SK-N-SH treated with all-trans-retinoic acid at 6 μM for 48 hours (cell line): ENCODE measurements around the gene SLC13A4.

Experiments used
- ATAC-seq: fragments of 200-7000 bp; cut with Tn5 transposase; 3 replicates; pipeline ENCODE4 v1.9.1; 2020; ENCODE audit warnings: mild to moderate bottlenecking, moderate library complexity
- BACH2 ChIP-seq: fragments of 250-450 bp; sonication (Bioruptor Pico); IDR thresholded peaks from 2 replicates; pipeline ENCODE4 v1.9.0; 2021; ENCODE audit warnings: mild to moderate bottlenecking, borderline replicate concordance
- CREB5 ChIP-seq: fragments of 250-450 bp; sonication (Bioruptor Pico); IDR thresholded peaks from 2 replicates; pipeline ENCODE4 v1.5.1; 2020; ENCODE audit warnings: low read depth, mild to moderate bottlenecking, moderate library complexity
- CSDC2 ChIP-seq: fragments of 250-450 bp; sonication (Bioruptor Pico); IDR thresholded peaks from 2 replicates; pipeline ENCODE4 v1.5.0; 2020; ENCODE audit warnings: mild to moderate bottlenecking, moderate library complexity
- CSRNP3 ChIP-seq: fragments of 250-450 bp; sonication (Bioruptor Pico); IDR thresholded peaks from 2 replicates; pipeline ENCODE4 v1.5.1; 2021; ENCODE audit warnings: mild to moderate bottlenecking, moderate library complexity
- ESRRG ChIP-seq: fragments of 250-450 bp; sonication (Bioruptor Pico); IDR thresholded peaks from 2 replicates; pipeline ENCODE4 v1.6.1; 2021; ENCODE audit warnings: mild to moderate bottlenecking
- GLIS3 ChIP-seq: fragments of 250-450 bp; sonication (Bioruptor Pico); IDR thresholded peaks from 2 replicates; pipeline ENCODE4 v1.5.0; 2020; ENCODE audit warnings: mild to moderate bottlenecking, moderate library complexity
- OSR1 ChIP-seq: fragments of 250-450 bp; sonication (Bioruptor Pico); IDR thresholded peaks from 2 replicates; pipeline ENCODE4 v1.8.0; 2022; ENCODE audit warnings: moderate library complexity, mild to moderate bottlenecking, inconsistent platforms
- PATZ1 ChIP-seq: fragments of 250-450 bp; sonication (Bioruptor Pico); IDR thresholded peaks from 2 replicates; pipeline ENCODE4 v1.8.0; 2020; ENCODE audit warnings: mild to moderate bottlenecking, moderate library complexity, borderline replicate concordance
- POU6F1 ChIP-seq: fragments of 250-450 bp; sonication (Bioruptor Pico); IDR thresholded peaks from 2 replicates; pipeline ENCODE4 v1.8.0; 2021; ENCODE audit warnings: low read depth, mild to moderate bottlenecking, moderate library complexity, borderline replicate concordance
- PPARA ChIP-seq: fragments of 250-450 bp; sonication (Bioruptor Pico); IDR thresholded peaks from 2 replicates; pipeline ENCODE4 v1.5.0; 2020; ENCODE audit warnings: mild to moderate bottlenecking, borderline replicate concordance
- SNAI2 ChIP-seq: fragments of 250-450 bp; sonication (Bioruptor Pico); IDR thresholded peaks from 2 replicates; pipeline ENCODE4 v1.5.0; 2020; ENCODE audit warnings: mild to moderate bottlenecking, moderate library complexity
- TCF4 ChIP-seq: fragments of 250-450 bp; sonication (Bioruptor Pico); IDR thresholded peaks from 2 replicates; pipeline ENCODE4 v1.8.0; 2021; ENCODE audit warnings: mild to moderate bottlenecking, moderate library complexity, borderline replicate concordance
- TOX ChIP-seq: fragments of 250-450 bp; sonication (Bioruptor Pico); IDR thresholded peaks from 2 replicates; pipeline ENCODE4 v1.8.0; 2021; ENCODE audit warnings: mild to moderate bottlenecking, moderate library complexity, borderline replicate concordance
- TSHZ2 ChIP-seq: fragments of 250-450 bp; sonication (Bioruptor Pico); IDR thresholded peaks from 2 replicates; pipeline ENCODE4 v1.5.0; 2020; ENCODE audit warnings: mild to moderate bottlenecking, moderate library complexity
- ZC3H10 ChIP-seq: fragments of 250-450 bp; sonication (Bioruptor Pico); IDR thresholded peaks from 2 replicates; pipeline ENCODE4 v1.5.1; 2021; ENCODE audit warnings: mild to moderate bottlenecking, moderate library complexity
- ZFP3 ChIP-seq: fragments of 250-450 bp; sonication (Bioruptor Pico); IDR thresholded peaks from 2 replicates; pipeline ENCODE4 v1.5.0; 2020; ENCODE audit warnings: mild to moderate bottlenecking, moderate library complexity
- ZFP30 ChIP-seq: fragments of 450-650 bp; formaldehyde crosslinking; IDR thresholded peaks from 2 replicates; pipeline ENCODE4 v1.5.0; 2022; ENCODE audit warnings: mild to moderate bottlenecking, moderate library complexity
- ZNF70 ChIP-seq: fragments of 450-650 bp; formaldehyde crosslinking; IDR thresholded peaks from 2 replicates; pipeline ENCODE4 v1.5.0; 2020; ENCODE audit warnings: mild to moderate bottlenecking, moderate library complexity
- ZNF8 ChIP-seq: fragments of 450-650 bp; formaldehyde crosslinking; IDR thresholded peaks from 2 replicates; pipeline ENCODE4 v1.5.0; 2020; ENCODE audit warnings: mild to moderate bottlenecking, moderate library complexity

The SLC13A4 gene

GRCh38 chr7:135704698-135705097, 23.3 kb downstream of the SLC13A4 start:
- no peak for ATAC-seq
- no peak for TF ChIP-seq BACH2 (CRISPR knock-in tag)
- no peak for TF ChIP-seq TSHZ2 (CRISPR knock-in tag)
- no peak for TF ChIP-seq CREB5 (CRISPR knock-in tag)
- TF ChIP-seq CSDC2 (CRISPR knock-in tag) = no peak
- TF ChIP-seq, all 23 proteins: peak for 0

GRCh38 chr7:135704074-135704473, 23.9 kb downstream of the SLC13A4 start:
- TF ChIP-seq OSR1 (no peak), ZC3H10 (CRISPR knock-in tag) (no peak), BACH2 (CRISPR knock-in tag) (no peak), PPARA (CRISPR knock-in tag) (no peak), ZNF8 (CRISPR knock-in tag) (no peak), SNAI2 (CRISPR knock-in tag) (no peak), POU6F1 (CRISPR knock-in tag) (no peak), TCF4 (CRISPR knock-in tag) (no peak), ESRRG (CRISPR knock-in tag) (no peak), CSDC2 (CRISPR knock-in tag) (no peak), TOX (CRISPR knock-in tag) (no peak), ZFP3 (no peak), ZFP30 (CRISPR knock-in tag) (no peak), GLIS3 (CRISPR knock-in tag) (no peak), TSHZ2 (CRISPR knock-in tag) (no peak)
- peak; percentile 62 for ATAC-seq

- ATAC-seq = no peak
- TF ChIP-seq GLIS3 (CRISPR knock-in tag) (no peak), ZFP3 (no peak), PPARA (CRISPR knock-in tag) (no peak), PATZ1 (no peak), ZNF70 (CRISPR knock-in tag) (no peak), POU6F1 (CRISPR knock-in tag) (no peak), CSRNP3 (CRISPR knock-in tag) (no peak), OSR1 (no peak)
Measured at GRCh38 chr7:135697276-135698049, 30.5 kb downstream of the SLC13A4 start.
